HG03439 (cell line): Measurements from ENCODE around the gene KRTAP9-6.
"Not testable (repeated sequence)": the region's sequence is repeated elsewhere in the genome, so short reads cannot be mapped to it uniquely, and the experiment has no call there.

Source experiments
- ATAC-seq: cut with Tn5 transposase; IDR thresholded peaks from one replicate; pipeline ENCODE4 v1.9.1; 2021; ENCODE audit warnings: mild to moderate bottlenecking, moderate library complexity; ENCODE audit not compliant: unreplicated experiment

The KRTAP9-6 gene

GRCh38 chr17:41265078-41265477 is at the start of gene KRTAP9-6:
KRTAP9-6 (plus strand) TSS chr17:41265378; CDS start chr17:41265378, 0 bp downstream.
- ATAC-seq = no peak

- no peak for ATAC-seq
Observed at GRCh38 chr17:41215681-41216080, 49.5 kb upstream of the KRTAP9-6 start.

GRCh38 chr17:41223821-41224220 is 41.4 kb upstream of the KRTAP9-6 start:
- ATAC-seq = no peak

GRCh38 chr17:41226051-41226450 is 39.1 kb upstream of the KRTAP9-6 start:
- ATAC-seq = no peak

- ATAC-seq = not testable (repeated sequence)
Observed at GRCh38 chr17:41226598-41227095, 38.5 kb upstream of the KRTAP9-6 start, which contains the start of gene KRTAP9-2. KRTAP9-2 (plus strand) TSS chr17:41226648; CDS start chr17:41226655, 7 bp downstream.

- no peak for ATAC-seq
Observed at GRCh38 chr17:41230094-41230493, 35.1 kb upstream of the KRTAP9-6 start.

GRCh38 chr17:41231731-41232130 is 33.4 kb upstream of the KRTAP9-6 start:
- ATAC-seq = no peak

- ATAC-seq = not testable (repeated sequence)
Observed at GRCh38 chr17:41232399-41233105, 32.6 kb upstream of the KRTAP9-6 start, which contains the start of gene KRTAP9-3. KRTAP9-3 (plus strand) TSS chr17:41232449; CDS start chr17:41232502, 53 bp downstream.

- not testable (repeated sequence) for ATAC-seq
Observed at GRCh38 chr17:41237116-41237515, 28.1 kb upstream of the KRTAP9-6 start.

- ATAC-seq = not testable (repeated sequence)
Observed at GRCh38 chr17:41237949-41238437, 27.2 kb upstream of the KRTAP9-6 start, which contains the start of gene KRTAP9-8. KRTAP9-8 (plus strand) TSS chr17:41237999; CDS start chr17:41238052, 53 bp downstream.

GRCh38 chr17:41246995-41247787 is 18.0 kb upstream of the KRTAP9-6 start:
- not testable (repeated sequence) for ATAC-seq

- not testable (repeated sequence) for ATAC-seq
Observed at GRCh38 chr17:41249637-41250240, 15.4 kb upstream of the KRTAP9-6 start, which contains the start of gene KRTAP9-4. KRTAP9-4 (plus strand) TSS chr17:41249687; CDS start chr17:41249721, 34 bp downstream.

GRCh38 chr17:41251261-41251660 is 13.9 kb upstream of the KRTAP9-6 start:
- ATAC-seq = no peak

- ATAC-seq = no peak
Observed at GRCh38 chr17:41254861-41255260, 10.3 kb upstream of the KRTAP9-6 start.

- not testable (repeated sequence) for ATAC-seq
Observed at GRCh38 chr17:41255381-41256290, 9.5 kb upstream of the KRTAP9-6 start, which contains the start of gene KRTAP9-9. KRTAP9-9 (plus strand) TSS chr17:41255384.

- ATAC-seq = no peak
Observed at GRCh38 chr17:41256291-41256685, 8.9 kb upstream of the KRTAP9-6 start.

- no peak for ATAC-seq
Observed at GRCh38 chr17:41258406-41258805, 6.8 kb upstream of the KRTAP9-6 start.

GRCh38 chr17:41263212-41263611 is 2.0 kb upstream of the KRTAP9-6 start:
- ATAC-seq = no peak

- no peak for ATAC-seq
Observed at GRCh38 chr17:41264599-41264998, 579 bp upstream of the KRTAP9-6 start.

GRCh38 chr17:41267711-41268110 is 2.5 kb downstream of the KRTAP9-6 start:
- ATAC-seq = no peak
